Stimulated activated CD4-positive, alpha-beta T cell treated with anti-CD3 and anti-CD28 coated beads, Interleukin-1b, Interleukin-23, amount 100 ng/mL, for 48 hours (primary cell): ENCODE data around the gene GMDS.

Experiments
- DNase-seq: peaks from one replicate; pipeline ENCODE4 v3.0.0-alpha.2; 2020

Gene GMDS

GRCh38 chr6:1662534-1662933 lies 582.9 kb downstream of the GMDS start:
- DNase-seq: no peak

- no peak for DNase-seq
These were observed 585.6 kb downstream of the GMDS start for GRCh38 chr6:1659816-1660215.

- DNase-seq: no peak
These were observed 587.0 kb downstream of the GMDS start for GRCh38 chr6:1658212-1659005.

- no peak for DNase-seq
These were observed 587.6 kb downstream of the GMDS start for GRCh38 chr6:1657771-1658165.

- no peak for DNase-seq
These were observed 588.2 kb downstream of the GMDS start for GRCh38 chr6:1657116-1657770.

- DNase-seq: no peak
These were observed 591.4 kb downstream of the GMDS start for GRCh38 chr6:1654054-1654453.

- DNase-seq: no peak
These were observed 592.6 kb downstream of the GMDS start for GRCh38 chr6:1652842-1653241.

- no peak for DNase-seq
These were observed 594.0 kb downstream of the GMDS start for GRCh38 chr6:1651362-1651761.

GRCh38 chr6:1645466-1646185 lies 599.8 kb downstream of the GMDS start:
- DNase-seq: no peak

- no peak for DNase-seq
These were observed 600.8 kb downstream of the GMDS start for GRCh38 chr6:1644516-1645060.

- no peak for DNase-seq
These were observed 601.5 kb downstream of the GMDS start for GRCh38 chr6:1643830-1644445.

GRCh38 chr6:1643111-1643510 lies 602.3 kb downstream of the GMDS start:
- no peak for DNase-seq

- no peak for DNase-seq
These were observed 604.0 kb downstream of the GMDS start for GRCh38 chr6:1641343-1641885.

GRCh38 chr6:1640476-1640875 lies 604.9 kb downstream of the GMDS start:
- no peak for DNase-seq

GRCh38 chr6:1639430-1639829 lies 606.0 kb downstream of the GMDS start:
- DNase-seq: no peak

- no peak for DNase-seq
These were observed 608.2 kb downstream of the GMDS start for GRCh38 chr6:1636971-1637871.

- DNase-seq: no peak
These were observed 609.1 kb downstream of the GMDS start for GRCh38 chr6:1636272-1636825.

GRCh38 chr6:1635305-1636010 lies 609.9 kb downstream of the GMDS start:
- no peak for DNase-seq

- no peak for DNase-seq
These were observed 611.3 kb downstream of the GMDS start for GRCh38 chr6:1634081-1634480.

GRCh38 chr6:1633366-1634021 lies 611.9 kb downstream of the GMDS start:
- no peak for DNase-seq
